ENCODE measurements around the gene GAS1. TPM values are rescaled to one million over a fixed set of nuclear protein-coding genes. Genes with fewer than 3 reads are reported as not detected.

GAS1 gene
- total RNA-seq, 4 donors from 2014 or later: 4.8 to 36.2 (median 11.3) TPM

- in situ Hi-C loops (cut with MboI; ENCODE audit: low pct_ligation_motif_present in 1 of 4, low pct_unique_long_range_greater_than_20kb in 1 of 4, low sequenced_read_pairs in 3 of 4): no loop called here
- H3K4me3 ChIP-seq: peak overlapping the region in 1 of 4 donors; percentile 18
- WGBS, 2 donors (ENCODE audit: low coverage in 1 of 2): 9 to 15% methylated on average over 12 of the region's 12 CpGs
These were observed 3.8 kb downstream of the GAS1 start for GRCh38 chr9:86943201-86944113.

GRCh38 chr9:86942281-86943200 is 4.8 kb downstream of the GAS1 start:
- intact Hi-C loops (cut with DNase I; ENCODE audit: low total_unique reads) (loop anchor here (10.0 kb wide), 1 partner anchor 182 kb away; no protein-coding TSS in a partner anchor), in situ Hi-C loops (cut with MboI; ENCODE audit: low pct_ligation_motif_present in 1 of 4, low pct_unique_long_range_greater_than_20kb in 1 of 4, low sequenced_read_pairs in 3 of 4) (no loop called here)
- H3K36me3 ChIP-seq: no peaks in the 10 kb centered on the region
- TF ChIP-seq CTCF (IDR thresholded peaks at IDR 0.05): no peak
- no peak for TF ChIP-seq POLR2AphosphoS5 (IDR thresholded peaks at IDR 0.05)
- TF ChIP-seq EP300 (IDR thresholded peaks at IDR 0.05; ENCODE audit: low read depth): no peak
- no peak for TF ChIP-seq POLR2A (IDR thresholded peaks at IDR 0.05)
- H3K9me3 ChIP-seq: no peaks in the 10 kb centered on the region
- peaks cover 68% of the 10 kb centered on the region for H3K27me3 ChIP-seq
- WGBS, 2 donors (ENCODE audit: low coverage in 1 of 2): 28 to 38% methylated on average over 8 to 10 of the region's 10 CpGs
- H3K4me1 ChIP-seq: peaks cover 0 to 19% (median 6%) of the 10 kb centered on the region in 4 donors
- DNase-seq: no peak
- H3K27ac ChIP-seq: peak overlapping the region in 2 of 4 donors; percentile 90 to 96
- no peak overlapping the region for H3K4me3 ChIP-seq

More at GRCh38 chr9:86943201-86944113, 3.8 kb downstream of the GAS1 start:
- intact Hi-C loops (cut with DNase I; ENCODE audit: low total_unique reads): loop anchor here (10.0 kb wide), 1 partner anchor 181 kb away; no protein-coding TSS in a partner anchor
- Histone ChIP-seq H3K27me3 (peaks cover 68% of the 10 kb centered on the region), H3K4me1 (peaks cover 0 to 24% (median 11%) of the 10 kb centered on the region in 4 donors), H3K36me3 (no peaks in the 10 kb centered on the region), H3K27ac (peak overlapping the region in 2 of 4 donors; percentile 90 to 96), H3K9me3 (no peaks in the 10 kb centered on the region)
- no peak for TF ChIP-seq EP300 (IDR thresholded peaks at IDR 0.05; ENCODE audit: low read depth)
- TF ChIP-seq POLR2A (IDR thresholded peaks at IDR 0.05): no peak
- TF ChIP-seq POLR2AphosphoS5 (IDR thresholded peaks at IDR 0.05): no peak
- no peak for TF ChIP-seq CTCF (IDR thresholded peaks at IDR 0.05)
- DNase-seq: no peak

DNA sequence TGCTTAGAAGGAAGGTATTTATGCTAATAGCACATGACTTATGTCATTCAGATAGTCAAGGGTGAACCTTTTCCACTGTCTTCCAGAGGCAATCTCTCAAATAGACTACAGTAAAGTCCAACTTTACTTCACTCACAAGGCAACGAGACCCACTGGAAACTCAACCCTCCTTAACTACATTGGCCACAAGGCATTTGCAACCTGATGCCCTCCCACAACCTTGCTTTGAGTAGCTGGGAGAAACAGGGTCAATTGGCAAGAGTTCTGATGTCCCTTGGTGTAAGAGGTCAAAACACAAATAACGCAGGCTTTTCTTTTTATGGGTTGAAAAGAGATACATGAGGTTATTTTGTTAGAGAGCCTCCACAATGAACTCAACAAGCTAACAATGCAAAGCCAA is 6.1 kb downstream of the GAS1 start:
- peaks cover 68% of the 10 kb centered on the region for H3K27me3 ChIP-seq
- no peak overlapping the region for H3K4me3 ChIP-seq
- peaks cover 0 to 19% (median 6%) of the 10 kb centered on the region in 4 donors for H3K4me1 ChIP-seq
- WGBS, 2 donors (ENCODE audit: low coverage in 1 of 2): 61 to 72% methylated on average over 2 of the region's 2 CpGs
- intact Hi-C loops (cut with DNase I; ENCODE audit: low total_unique reads) (loop anchor here (10.0 kb wide), 1 partner anchor 184 kb away; no protein-coding TSS in a partner anchor), in situ Hi-C loops (cut with MboI; ENCODE audit: low pct_ligation_motif_present in 1 of 4, low pct_unique_long_range_greater_than_20kb in 1 of 4, low sequenced_read_pairs in 3 of 4) (no loop called here)
- H3K9me3 ChIP-seq: no peaks in the 10 kb centered on the region
- no peak overlapping the region for H3K27ac ChIP-seq
- no peaks in the 10 kb centered on the region for H3K36me3 ChIP-seq
- DNase-seq: no peak
- TF ChIP-seq POLR2A (IDR thresholded peaks at IDR 0.05) (no peak), CTCF (IDR thresholded peaks at IDR 0.05) (no peak), EP300 (IDR thresholded peaks at IDR 0.05; ENCODE audit: low read depth) (no peak), POLR2AphosphoS5 (IDR thresholded peaks at IDR 0.05) (no peak)

Measured in transverse colon (tissue), 4 donors.